ENCODE data around the gene SLC25A1. TPM values are rescaled to one million over a fixed set of nuclear protein-coding genes. Genes with fewer than 3 reads are reported as not detected.

SLC25A1 gene
- total RNA-seq, 1 experiment from 2014 or later: 81.6 TPM

GRCh38 chr22:19139974-19140373 lies 38.6 kb downstream of the SLC25A1 start:
- Histone ChIP-seq H3K4me3 (ENCODE audit: low read length) (no peak overlapping the region), H2AFZ (ENCODE audit: low read length) (no peak overlapping the region), H3K36me3 (ENCODE audit: low read depth, low read length) (peaks cover 6% of the 10 kb centered on the region; the same call in 1 of the 2 replicates), H3K9me3 (ENCODE audit: low read length) (no peaks in the 10 kb centered on the region), H3K27me3 (ENCODE audit: low read length) (no peaks in the 10 kb centered on the region), H3K4me2 (ENCODE audit: low read length) (no peak overlapping the region), H3F3A (ENCODE audit: low read length, unreplicated experiment) (no peaks in the 10 kb centered on the region), H3K4me1 (ENCODE audit: insufficient read depth, low read length) (no peaks in the 10 kb centered on the region), H3K9me2 (replicated peaks; ENCODE audit: low read length) (no peaks in the 10 kb centered on the region), H3K9ac (ENCODE audit: low read length) (no peak overlapping the region), H4K20me1 (ENCODE audit: low read length) (no peaks in the 10 kb centered on the region), H3K79me2 (ENCODE audit: low read length) (peaks cover 18% of the 10 kb centered on the region), H3K27ac (ENCODE audit: low read length) (no peak overlapping the region)
- DNase-seq (no peak), ATAC-seq (no peak)
- no peak for TF ChIP-seq EZH2 (IDR thresholded peaks at IDR 0.05; ENCODE audit: low read length, unreplicated experiment)
- no peak for TF ChIP-seq EZH2phosphoT487 (IDR thresholded peaks at IDR 0.05; ENCODE audit: borderline replicate concordance, low read length)
- no peak for TF ChIP-seq CTCF (conservative IDR thresholded peaks at IDR 0.05; ENCODE audit: low read depth, low read length)
- ChIA-PET CTCF (no interaction called here), POLR2A (ENCODE audit: unreplicated experiment) (interaction anchor here (0.6 kb wide), 1 partner anchor 26 kb away, joined by 28 read pairs; no protein-coding TSS in a partner anchor)
- BruUV-seq (replicated peaks): no TSS peak
- intact Hi-C loops (cut with micrococcal nuclease): no loop called here

GRCh38 chr22:19139001-19139356 lies 39.6 kb downstream of the SLC25A1 start:
- Histone ChIP-seq H3F3A (ENCODE audit: low read length, unreplicated experiment) (no peaks in the 10 kb centered on the region), H3K27me3 (ENCODE audit: low read length) (no peaks in the 10 kb centered on the region), H2AFZ (ENCODE audit: low read length) (no peak overlapping the region), H4K20me1 (ENCODE audit: low read length) (no peaks in the 10 kb centered on the region), H3K4me2 (ENCODE audit: low read length) (no peak overlapping the region), H3K27ac (ENCODE audit: low read length) (no peak overlapping the region), H3K4me3 (ENCODE audit: low read length) (no peak overlapping the region), H3K4me1 (ENCODE audit: insufficient read depth, low read length) (no peaks in the 10 kb centered on the region), H3K36me3 (ENCODE audit: low read depth, low read length) (peaks cover 6% of the 10 kb centered on the region; the same call in 1 of the 2 replicates), H3K9me2 (replicated peaks; ENCODE audit: low read length) (no peaks in the 10 kb centered on the region), H3K9ac (ENCODE audit: low read length) (no peak overlapping the region), H3K79me2 (ENCODE audit: low read length) (peaks cover 14% of the 10 kb centered on the region), H3K9me3 (ENCODE audit: low read length) (no peaks in the 10 kb centered on the region)
- intact Hi-C loops (cut with micrococcal nuclease): no loop called here
- CTCF ChIA-PET: no interaction called here
- POLR2A ChIA-PET (ENCODE audit: unreplicated experiment): no interaction called here
- ATAC-seq (no peak), DNase-seq (no peak)
- no TSS peak for BruUV-seq (replicated peaks)
- TF ChIP-seq EZH2phosphoT487 (IDR thresholded peaks at IDR 0.05; ENCODE audit: borderline replicate concordance, low read length) (no peak), CTCF (conservative IDR thresholded peaks at IDR 0.05; ENCODE audit: low read depth, low read length) (no peak), EZH2 (IDR thresholded peaks at IDR 0.05; ENCODE audit: low read length, unreplicated experiment) (no peak)

GRCh38 chr22:19138217-19139000 lies 40.1 kb downstream of the SLC25A1 start:
- H2AFZ ChIP-seq (ENCODE audit: low read length): no peak overlapping the region
- no peak overlapping the region for H3K4me2 ChIP-seq (ENCODE audit: low read length)
- no peaks in the 10 kb centered on the region for H3K4me1 ChIP-seq (ENCODE audit: insufficient read depth, low read length)
- H3K27me3 ChIP-seq (ENCODE audit: low read length): no peaks in the 10 kb centered on the region
- no peaks in the 10 kb centered on the region for H4K20me1 ChIP-seq (ENCODE audit: low read length)
- DNase-seq (no peak), ATAC-seq (no peak)
- intact Hi-C loops (cut with micrococcal nuclease): no loop called here
- CTCF ChIA-PET: no interaction called here
- H3K36me3 ChIP-seq (ENCODE audit: low read depth, low read length): peaks cover 6% of the 10 kb centered on the region; the same call in 1 of the 2 replicates
- H3F3A ChIP-seq (ENCODE audit: low read length, unreplicated experiment): no peaks in the 10 kb centered on the region
- no peak overlapping the region for H3K9ac ChIP-seq (ENCODE audit: low read length)
- BruUV-seq (replicated peaks): no TSS peak
- POLR2A ChIA-PET (ENCODE audit: unreplicated experiment): no interaction called here
- no peak overlapping the region for H3K27ac ChIP-seq (ENCODE audit: low read length)
- no peaks in the 10 kb centered on the region for H3K9me3 ChIP-seq (ENCODE audit: low read length)
- peaks cover 8% of the 10 kb centered on the region for H3K79me2 ChIP-seq (ENCODE audit: low read length)
- TF ChIP-seq EZH2phosphoT487 (IDR thresholded peaks at IDR 0.05; ENCODE audit: borderline replicate concordance, low read length) (no peak), CTCF (conservative IDR thresholded peaks at IDR 0.05; ENCODE audit: low read depth, low read length) (no peak), EZH2 (IDR thresholded peaks at IDR 0.05; ENCODE audit: low read length, unreplicated experiment) (no peak)
- no peak overlapping the region for H3K4me3 ChIP-seq (ENCODE audit: low read length)
- H3K9me2 ChIP-seq (replicated peaks; ENCODE audit: low read length): no peaks in the 10 kb centered on the region
